ENCODE measurements around the gene SLC39A11.
"Not testable (repeated sequence)": the region's sequence is repeated elsewhere in the genome, so short reads cannot be mapped to it uniquely, and the experiment has no call there.

Gene SLC39A11

GRCh38 chr17:72833128-72833765, 259.2 kb downstream of the SLC39A11 start:
- no peak for DNase-seq (ENCODE audit: low read depth)
- H3K4me3 ChIP-seq (ENCODE audit: low read depth, low read length), result no peak overlapping the region

GRCh38 chr17:72832306-72832705, 260.2 kb downstream of the SLC39A11 start:
- no peak overlapping the region for H3K4me3 ChIP-seq (ENCODE audit: low read depth, low read length)
- DNase-seq (ENCODE audit: low read depth), result no peak

- DNase-seq (ENCODE audit: low read depth), result no peak
- no peak overlapping the region for H3K4me3 ChIP-seq (ENCODE audit: low read depth, low read length)
Observed at GRCh38 chr17:72829883-72830282, 262.6 kb downstream of the SLC39A11 start.

- no peak for DNase-seq (ENCODE audit: low read depth)
- no peak overlapping the region for H3K4me3 ChIP-seq (ENCODE audit: low read depth, low read length)
Observed at GRCh38 chr17:72826602-72827001, 265.9 kb downstream of the SLC39A11 start.

- DNase-seq (ENCODE audit: low read depth); H3K4me3 ChIP-seq (ENCODE audit: low read depth, low read length): not testable (repeated sequence)
Observed at GRCh38 chr17:72826059-72826458, 266.4 kb downstream of the SLC39A11 start.

GRCh38 chr17:72825218-72825617, 267.3 kb downstream of the SLC39A11 start:
- no peak overlapping the region for H3K4me3 ChIP-seq (ENCODE audit: low read depth, low read length)
- no peak for DNase-seq (ENCODE audit: low read depth)

GRCh38 chr17:72824267-72824666, 268.2 kb downstream of the SLC39A11 start:
- not testable (repeated sequence) for DNase-seq (ENCODE audit: low read depth); H3K4me3 ChIP-seq (ENCODE audit: low read depth, low read length)

- H3K4me3 ChIP-seq (ENCODE audit: low read depth, low read length), result no peak overlapping the region
- no peak for DNase-seq (ENCODE audit: low read depth)
Observed at GRCh38 chr17:72822358-72823023, 270.0 kb downstream of the SLC39A11 start.

- no peak overlapping the region for H3K4me3 ChIP-seq (ENCODE audit: low read depth, low read length)
- no peak for DNase-seq (ENCODE audit: low read depth)
Observed at GRCh38 chr17:72816406-72816805, 276.1 kb downstream of the SLC39A11 start.

GRCh38 chr17:72813481-72813880, 279.0 kb downstream of the SLC39A11 start:
- DNase-seq (ENCODE audit: low read depth), result no peak
- no peak overlapping the region for H3K4me3 ChIP-seq (ENCODE audit: low read depth, low read length)

GRCh38 chr17:72812823-72813222, 279.7 kb downstream of the SLC39A11 start:
- H3K4me3 ChIP-seq (ENCODE audit: low read depth, low read length), result no peak overlapping the region
- DNase-seq (ENCODE audit: low read depth), result peak; percentile 12

GRCh38 chr17:72811976-72812687, 280.4 kb downstream of the SLC39A11 start:
- no peak for DNase-seq (ENCODE audit: low read depth)

GRCh38 chr17:72810991-72811508, 281.4 kb downstream of the SLC39A11 start:
- no peak overlapping the region for H3K4me3 ChIP-seq (ENCODE audit: low read depth, low read length)
- no peak for DNase-seq (ENCODE audit: low read depth)

More at GRCh38 chr17:72811976-72812687, 280.4 kb downstream of the SLC39A11 start:
- no peak overlapping the region for H3K4me3 ChIP-seq (ENCODE audit: low read depth, low read length)

- no peak overlapping the region for H3K4me3 ChIP-seq (ENCODE audit: low read depth, low read length)
- no peak for DNase-seq (ENCODE audit: low read depth)
Observed at GRCh38 chr17:72806011-72806410, 286.5 kb downstream of the SLC39A11 start.

GRCh38 chr17:72804949-72805707, 287.4 kb downstream of the SLC39A11 start:
- DNase-seq (ENCODE audit: low read depth), result no peak
- no peak overlapping the region for H3K4me3 ChIP-seq (ENCODE audit: low read depth, low read length)

GRCh38 chr17:72802726-72803125, 289.8 kb downstream of the SLC39A11 start:
- DNase-seq (ENCODE audit: low read depth), result no peak
- H3K4me3 ChIP-seq (ENCODE audit: low read depth, low read length), result no peak overlapping the region

GRCh38 chr17:72797142-72797541, 295.3 kb downstream of the SLC39A11 start:
- H3K4me3 ChIP-seq (ENCODE audit: low read depth, low read length), result no peak overlapping the region
- no peak for DNase-seq (ENCODE audit: low read depth)

GRCh38 chr17:72795941-72796340, 296.5 kb downstream of the SLC39A11 start:
- no peak for DNase-seq (ENCODE audit: low read depth)
- H3K4me3 ChIP-seq (ENCODE audit: low read depth, low read length), result no peak overlapping the region

- H3K4me3 ChIP-seq (ENCODE audit: low read depth, low read length), result no peak overlapping the region
- DNase-seq (ENCODE audit: low read depth), result no peak
Observed at GRCh38 chr17:72794152-72794551, 298.3 kb downstream of the SLC39A11 start.

- H3K4me3 ChIP-seq (ENCODE audit: low read depth, low read length), result no peak overlapping the region
- DNase-seq (ENCODE audit: low read depth), result no peak
Observed at GRCh38 chr17:72792771-72793170, 299.7 kb downstream of the SLC39A11 start.
